D721Med (cell line): ENCODE measurements around the gene PHLPP1.
"Not testable (repeated sequence)": the region's sequence is repeated elsewhere in the genome, so short reads cannot be mapped to it uniquely, and the experiment has no call there.

Source experiments
- DNase-seq: peaks from one replicate; pipeline ENCODE4 v3.0.0; 2011; ENCODE audit warnings: low spot score; ENCODE audit not compliant: insufficient read length
- FAIRE-seq: peaks from 2 replicates; lab custom pipeline; 2011; peaks lifted over from hg19 to GRCh38; lab: Jason Lieb, UNC
- CTCF ChIP-seq: IDR thresholded peaks from 2 replicates; pipeline ENCODE4 v1.5.1; 2012; ENCODE audit warnings: mild to moderate bottlenecking, control low read depth; ENCODE audit not compliant: insufficient read depth; ENCODE audit errors: missing control alignments

The PHLPP1 gene

GRCh38 chr18:62797329-62797728, 82.0 kb downstream of the PHLPP1 start:
- peak; percentile 98 for FAIRE-seq

GRCh38 chr18:62799977-62800376, 84.6 kb downstream of the PHLPP1 start:
- FAIRE-seq, result no peak
- no peak for TF ChIP-seq CTCF
- no peak for DNase-seq

More at GRCh38 chr18:62797329-62797728, 82.0 kb downstream of the PHLPP1 start:
- DNase-seq, result no peak
- TF ChIP-seq CTCF, result no peak

DNA sequence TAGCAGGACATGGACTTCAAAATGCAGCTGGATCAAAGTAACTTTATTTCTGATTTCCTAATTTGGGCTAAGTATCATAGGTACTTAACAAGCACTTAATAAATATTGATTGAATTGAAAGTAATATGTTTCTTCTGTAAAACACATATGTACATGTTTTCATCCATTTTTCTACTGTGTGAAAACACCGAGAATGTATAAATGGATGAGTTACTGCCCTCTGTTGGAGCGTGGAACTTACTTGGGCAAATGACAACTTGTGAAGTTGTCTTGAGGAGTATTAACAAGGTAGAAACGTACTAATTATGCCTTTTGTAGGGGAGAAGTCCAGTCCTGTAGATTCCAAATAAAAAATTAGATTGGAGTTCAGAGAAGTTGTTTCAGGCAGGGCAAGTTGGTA, 87.2 kb downstream of the PHLPP1 start:
- peak; percentile 99 for FAIRE-seq
- DNase-seq, result no peak
- peak; percentile 22 for TF ChIP-seq CTCF

GRCh38 chr18:62807396-62807795, 92.1 kb downstream of the PHLPP1 start:
- DNase-seq (no peak), FAIRE-seq (no peak)
- no peak for TF ChIP-seq CTCF

GRCh38 chr18:62808123-62808522, 92.8 kb downstream of the PHLPP1 start:
- DNase-seq (no peak), FAIRE-seq (peak; percentile 98)
- TF ChIP-seq CTCF, result no peak

GRCh38 chr18:62809445-62809844, 94.1 kb downstream of the PHLPP1 start:
- DNase-seq, FAIRE-seq: not testable (repeated sequence)

GRCh38 chr18:62809900-62810299, 94.6 kb downstream of the PHLPP1 start:
- TF ChIP-seq CTCF, result no peak
- DNase-seq (no peak), FAIRE-seq (no peak)

- FAIRE-seq, result no peak
- no peak for DNase-seq
- no peak for TF ChIP-seq CTCF
These were observed 95.3 kb downstream of the PHLPP1 start for GRCh38 chr18:62810682-62811081.
